Neural cell (in vitro differentiated cells): ENCODE data around the gene EXD2. TPM values are rescaled to one million over a fixed set of nuclear protein-coding genes. Genes with fewer than 3 reads are reported as not detected.
"Not testable (repeated sequence)": the region's sequence is repeated elsewhere in the genome, so short reads cannot be mapped to it uniquely, and the experiment has no call there.

Experiments used
- H2AFZ ChIP-seq: fragments of 200-600, 300-800 bp; sonication (generic), shearing (Covaris generic); 2 replicates; pipeline ENCODE4 v1.6.0; 2014; ENCODE audit warnings: low read depth, mild to moderate bottlenecking, antibody characterized with exemption, low read length, moderate library complexity
- H3F3A ChIP-seq: fragments of 200-600 bp; shearing (Covaris generic); 2 replicates; pipeline ENCODE4 v1.6.1; 2016; ENCODE audit warnings: mild to moderate bottlenecking, moderate library complexity, mixed read lengths, antibody characterized with exemption, low read length; ENCODE audit not compliant: insufficient read depth, poor library complexity, severe bottlenecking
- H3K27ac ChIP-seq: fragments of 200-600, 300-800 bp; sonication (generic), shearing (Covaris generic); 2 replicates; pipeline ENCODE4 v1.5.1; 2014; ENCODE audit warnings: mild to moderate bottlenecking, low read length, moderate library complexity
- H3K27me3 ChIP-seq: fragments of 300-800, 200-600 bp; sonication (generic), shearing (Covaris generic); 2 replicates; pipeline ENCODE4 v1.6.0; 2014; ENCODE audit warnings: mild to moderate bottlenecking, low read depth, low read length, moderate library complexity; ENCODE audit not compliant: insufficient read depth
- H3K36me3 ChIP-seq: fragments of 300-800, 200-600 bp; sonication (generic), shearing (Covaris generic); 2 replicates; pipeline ENCODE4 v1.5.1; 2014; ENCODE audit warnings: mild to moderate bottlenecking, antibody characterized with exemption, low read length, moderate library complexity; ENCODE audit not compliant: insufficient read depth
- H3K4me2 ChIP-seq: fragments of 300-800, 200-600 bp; sonication (generic), shearing (Covaris generic); 2 replicates; pipeline ENCODE4 v1.6.0; 2014; ENCODE audit warnings: mild to moderate bottlenecking, low read length
- H3K4me3 ChIP-seq: fragments of 300-800, 200-600 bp; sonication (generic), shearing (Covaris generic); 2 replicates; pipeline ENCODE4 v1.5.1; 2014; ENCODE audit warnings: mild to moderate bottlenecking, low read length, moderate library complexity
- H3K79me2 ChIP-seq: fragments of 200-600 bp; shearing (Covaris generic); replicated peaks from 2 replicates; pipeline ENCODE4 v1.6.0; 2014; ENCODE audit warnings: mild to moderate bottlenecking, low read length, moderate library complexity; ENCODE audit not compliant: insufficient read depth
- H3K9ac ChIP-seq: fragments of 300-800, 200-600 bp; sonication (generic), shearing (Covaris generic); 2 replicates; pipeline ENCODE4 v1.6.1; 2016; ENCODE audit warnings: mild to moderate bottlenecking, low read length, mixed read lengths
- H3K9me2 ChIP-seq: fragments of 200-600 bp; shearing (Covaris generic); 2 replicates; pipeline ENCODE4 v1.6.1; 2016; ENCODE audit warnings: mild to moderate bottlenecking, low read length, mixed read lengths; ENCODE audit not compliant: insufficient read depth
- H3K9me3 ChIP-seq: fragments of 200-600, 300-800 bp; sonication (generic), shearing (Covaris generic); 2 replicates; pipeline ENCODE4 v1.6.1; 2016; ENCODE audit warnings: mild to moderate bottlenecking, mixed run types, low read length, moderate library complexity, mixed read lengths
- H4K20me1 ChIP-seq: fragments of 200-600 bp; shearing (Covaris generic); 2 replicates; pipeline ENCODE4 v1.6.1; 2016; ENCODE audit warnings: mild to moderate bottlenecking, mixed run types; ENCODE audit not compliant: insufficient read depth
- EP300 ChIP-seq: fragments of 450-650 bp; conservative IDR thresholded peaks from 2 replicates; pipeline ENCODE4 v1.6.1; 2014; ENCODE audit warnings: antibody characterized with exemption, mild to moderate bottlenecking, moderate library complexity; ENCODE audit not compliant: poor library complexity, severe bottlenecking
- EZH2 ChIP-seq: fragments of 200-600, 300-800 bp; shearing (Covaris generic), sonication (generic); IDR thresholded peaks from 2 replicates; pipeline ENCODE4 v1.6.1; 2014; ENCODE audit warnings: antibody characterized with exemption, low read length, borderline replicate concordance, mild to moderate bottlenecking; ENCODE audit not compliant: insufficient read depth, poor library complexity, severe bottlenecking
- MXI1 ChIP-seq: fragments of 450-650 bp; conservative IDR thresholded peaks from 2 replicates; pipeline ENCODE4 v1.6.1; 2014; ENCODE audit warnings: antibody characterized with exemption, mild to moderate bottlenecking; ENCODE audit not compliant: poor library complexity, severe bottlenecking
- POLR2AphosphoS5 ChIP-seq: IDR thresholded peaks from 2 replicates; pipeline ENCODE4 v1.6.1; 2012
- RAD21 ChIP-seq: fragments of 450-650 bp; conservative IDR thresholded peaks from 2 replicates; pipeline ENCODE4 v1.6.1; 2014; ENCODE audit warnings: antibody characterized with exemption, mild to moderate bottlenecking, moderate library complexity
- SMC3 ChIP-seq: fragments of 450-650 bp; conservative IDR thresholded peaks from 2 replicates; pipeline ENCODE4 v1.6.1; 2014; ENCODE audit warnings: antibody characterized with exemption, mild to moderate bottlenecking, moderate library complexity; ENCODE audit not compliant: poor library complexity
- TAF1 ChIP-seq: IDR thresholded peaks from 2 replicates; pipeline ENCODE4 v1.6.1; 2012; ENCODE audit warnings: low read depth
- polyA plus RNA-seq: library from polyadenylated mRNA; depleted of rRNA; stranded (reverse); fragments of >200 nt; gene quantifications from 2 replicates; pipeline ENCODE4 v1.2.3, GENCODE V29; 2014
- TF ChIP-seq, protein P1 (sequence below): fragments of 450-650 bp; IDR thresholded peaks from 2 replicates; pipeline ENCODE4 v1.5.1; 2014; ENCODE audit warnings: antibody characterized with exemption, mild to moderate bottlenecking, moderate library complexity; ENCODE audit not compliant: poor library complexity, severe bottlenecking
- TF ChIP-seq, protein P2 (sequence below): IDR thresholded peaks from 2 replicates; pipeline ENCODE4 v1.6.1; 2012; ENCODE audit warnings: borderline replicate concordance

EXD2 gene
- polyA plus RNA-seq, 1 donor from 2014 or later = 43.3 TPM

DNA sequence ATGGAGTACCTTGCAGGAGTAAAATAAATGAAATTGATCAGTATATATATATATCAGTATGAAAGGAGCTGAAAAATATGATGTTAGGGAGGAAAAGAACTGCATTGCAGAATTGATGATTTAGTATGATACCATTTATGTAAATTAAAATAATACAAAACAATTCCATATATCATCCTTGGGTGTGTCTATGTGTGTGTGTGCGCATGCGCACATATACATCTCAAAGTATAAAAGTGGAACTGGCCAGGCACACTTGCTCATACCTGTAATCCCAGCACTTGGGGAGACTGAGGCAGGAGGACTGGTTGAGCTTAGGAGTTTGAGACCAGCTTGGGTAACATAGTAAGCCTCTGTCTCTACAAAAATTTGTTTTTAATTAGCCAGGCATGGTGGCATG lies 84.0 kb downstream of the EXD2 start:
- H3K4me3 ChIP-seq = no peak overlapping the region
- H3K27ac ChIP-seq = no peak overlapping the region
- H3K9me2 ChIP-seq = no peaks in the 10 kb centered on the region
- H3K9ac ChIP-seq = no peak overlapping the region
- no peaks in the 10 kb centered on the region for H3F3A ChIP-seq
- H3K27me3 ChIP-seq = no peaks in the 10 kb centered on the region
- H3K79me2 ChIP-seq = no peaks in the 10 kb centered on the region
- no peak overlapping the region for H2AFZ ChIP-seq
- TF ChIP-seq, protein P1, sequence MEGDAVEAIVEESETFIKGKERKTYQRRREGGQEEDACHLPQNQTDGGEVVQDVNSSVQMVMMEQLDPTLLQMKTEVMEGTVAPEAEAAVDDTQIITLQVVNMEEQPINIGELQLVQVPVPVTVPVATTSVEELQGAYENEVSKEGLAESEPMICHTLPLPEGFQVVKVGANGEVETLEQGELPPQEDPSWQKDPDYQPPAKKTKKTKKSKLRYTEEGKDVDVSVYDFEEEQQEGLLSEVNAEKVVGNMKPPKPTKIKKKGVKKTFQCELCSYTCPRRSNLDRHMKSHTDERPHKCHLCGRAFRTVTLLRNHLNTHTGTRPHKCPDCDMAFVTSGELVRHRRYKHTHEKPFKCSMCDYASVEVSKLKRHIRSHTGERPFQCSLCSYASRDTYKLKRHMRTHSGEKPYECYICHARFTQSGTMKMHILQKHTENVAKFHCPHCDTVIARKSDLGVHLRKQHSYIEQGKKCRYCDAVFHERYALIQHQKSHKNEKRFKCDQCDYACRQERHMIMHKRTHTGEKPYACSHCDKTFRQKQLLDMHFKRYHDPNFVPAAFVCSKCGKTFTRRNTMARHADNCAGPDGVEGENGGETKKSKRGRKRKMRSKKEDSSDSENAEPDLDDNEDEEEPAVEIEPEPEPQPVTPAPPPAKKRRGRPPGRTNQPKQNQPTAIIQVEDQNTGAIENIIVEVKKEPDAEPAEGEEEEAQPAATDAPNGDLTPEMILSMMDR = no peak
- no peak for TF ChIP-seq TAF1
- no peak for TF ChIP-seq MXI1
- no peak for TF ChIP-seq EZH2
- no peak for TF ChIP-seq SMC3
- TF ChIP-seq POLR2AphosphoS5 = no peak
- TF ChIP-seq, protein P2, sequence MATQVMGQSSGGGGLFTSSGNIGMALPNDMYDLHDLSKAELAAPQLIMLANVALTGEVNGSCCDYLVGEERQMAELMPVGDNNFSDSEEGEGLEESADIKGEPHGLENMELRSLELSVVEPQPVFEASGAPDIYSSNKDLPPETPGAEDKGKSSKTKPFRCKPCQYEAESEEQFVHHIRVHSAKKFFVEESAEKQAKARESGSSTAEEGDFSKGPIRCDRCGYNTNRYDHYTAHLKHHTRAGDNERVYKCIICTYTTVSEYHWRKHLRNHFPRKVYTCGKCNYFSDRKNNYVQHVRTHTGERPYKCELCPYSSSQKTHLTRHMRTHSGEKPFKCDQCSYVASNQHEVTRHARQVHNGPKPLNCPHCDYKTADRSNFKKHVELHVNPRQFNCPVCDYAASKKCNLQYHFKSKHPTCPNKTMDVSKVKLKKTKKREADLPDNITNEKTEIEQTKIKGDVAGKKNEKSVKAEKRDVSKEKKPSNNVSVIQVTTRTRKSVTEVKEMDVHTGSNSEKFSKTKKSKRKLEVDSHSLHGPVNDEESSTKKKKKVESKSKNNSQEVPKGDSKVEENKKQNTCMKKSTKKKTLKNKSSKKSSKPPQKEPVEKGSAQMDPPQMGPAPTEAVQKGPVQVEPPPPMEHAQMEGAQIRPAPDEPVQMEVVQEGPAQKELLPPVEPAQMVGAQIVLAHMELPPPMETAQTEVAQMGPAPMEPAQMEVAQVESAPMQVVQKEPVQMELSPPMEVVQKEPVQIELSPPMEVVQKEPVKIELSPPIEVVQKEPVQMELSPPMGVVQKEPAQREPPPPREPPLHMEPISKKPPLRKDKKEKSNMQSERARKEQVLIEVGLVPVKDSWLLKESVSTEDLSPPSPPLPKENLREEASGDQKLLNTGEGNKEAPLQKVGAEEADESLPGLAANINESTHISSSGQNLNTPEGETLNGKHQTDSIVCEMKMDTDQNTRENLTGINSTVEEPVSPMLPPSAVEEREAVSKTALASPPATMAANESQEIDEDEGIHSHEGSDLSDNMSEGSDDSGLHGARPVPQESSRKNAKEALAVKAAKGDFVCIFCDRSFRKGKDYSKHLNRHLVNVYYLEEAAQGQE = no peak
- no peak for TF ChIP-seq RAD21
- TF ChIP-seq EP300 = no peak
- H3K9me3 ChIP-seq = no peaks in the 10 kb centered on the region
- no peaks in the 10 kb centered on the region for H3K36me3 ChIP-seq
- H3K4me2 ChIP-seq = no peak overlapping the region
- H4K20me1 ChIP-seq = no peaks in the 10 kb centered on the region

DNA sequence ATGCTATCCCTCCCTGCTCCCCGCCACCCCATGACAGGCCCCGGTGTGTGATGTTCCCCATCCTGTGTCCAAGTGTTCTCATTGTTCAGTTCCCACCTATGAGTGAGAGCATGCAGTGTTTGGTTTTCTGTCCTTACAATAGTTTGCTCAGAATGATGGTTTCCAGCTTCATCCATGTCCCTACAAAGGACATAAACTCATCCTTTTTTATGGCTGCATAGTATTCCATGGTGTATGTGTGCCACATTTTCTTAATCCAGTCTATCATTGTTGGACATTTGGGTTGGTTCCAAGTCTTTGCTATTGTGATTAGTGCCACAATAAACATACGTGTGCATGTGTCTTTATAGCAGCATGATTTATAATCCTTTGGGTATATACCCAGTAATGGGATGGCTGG lies 86.1 kb downstream of the EXD2 start:
- H3F3A ChIP-seq, H3K79me2 ChIP-seq, H4K20me1 ChIP-seq, H3K4me2 ChIP-seq, H3K9me3 ChIP-seq, H3K4me3 ChIP-seq, H2AFZ ChIP-seq, H3K27ac ChIP-seq, H3K36me3 ChIP-seq, H3K9ac ChIP-seq, H3K27me3 ChIP-seq, H3K9me2 ChIP-seq: not testable (repeated sequence)

DNA sequence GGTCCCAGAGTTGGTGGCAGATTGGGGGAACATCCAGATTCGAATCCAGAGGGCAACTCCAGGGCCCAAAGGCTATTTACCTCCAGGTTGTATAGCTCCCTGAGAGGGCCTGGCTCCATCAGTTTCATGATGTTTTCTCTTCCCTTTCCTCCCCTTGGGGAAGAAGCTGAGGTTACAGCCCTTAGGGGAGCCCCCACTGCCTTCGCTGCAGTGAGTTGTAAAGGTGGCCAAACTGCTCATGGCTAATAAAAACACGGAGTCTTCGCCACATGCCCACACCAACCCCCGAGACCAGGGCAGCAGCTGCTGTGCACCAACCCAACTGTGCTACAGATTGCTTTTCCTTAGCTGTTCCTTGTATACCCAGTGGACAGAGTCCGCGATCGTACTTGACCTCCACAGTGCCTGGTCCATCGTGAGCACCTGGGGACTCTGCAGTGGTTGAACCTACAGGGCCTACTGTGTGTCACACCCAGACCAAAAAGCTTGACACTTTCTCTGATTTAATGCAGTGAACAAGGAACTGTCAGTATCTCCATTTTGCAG lies 89.5 kb downstream of the EXD2 start:
- Histone ChIP-seq H3K4me2 (no peak overlapping the region), H3K9me2 (no peaks in the 10 kb centered on the region), H3K9ac (no peak overlapping the region), H2AFZ (no peak overlapping the region), H3K4me3 (no peak overlapping the region), H3K36me3 (no peaks in the 10 kb centered on the region), H3K27ac (peak overlapping the region; percentile 12), H3F3A (no peaks in the 10 kb centered on the region), H3K79me2 (no peaks in the 10 kb centered on the region), H3K27me3 (no peaks in the 10 kb centered on the region), H3K9me3 (no peaks in the 10 kb centered on the region), H4K20me1 (no peaks in the 10 kb centered on the region)
- TF ChIP-seq TAF1 = no peak
- TF ChIP-seq POLR2AphosphoS5 = no peak
- no peak for TF ChIP-seq MXI1
- TF ChIP-seq, protein P2 = no peak
- TF ChIP-seq SMC3 = no peak
- TF ChIP-seq RAD21 = no peak
- TF ChIP-seq, protein P1 = no peak
- no peak for TF ChIP-seq EP300
- no peak for TF ChIP-seq EZH2
